K562 (cell line): ENCODE results near the gene SNX27. TPM values are rescaled to one million over a fixed set of nuclear protein-coding genes. Genes with fewer than 3 reads are reported as not detected.

ENCODE experiments used
- ATAC-seq: fragments of 200-7000 bp; cut with Tn5 transposase; 3 replicates; pipeline ENCODE4 v1.9.1; 2020; ENCODE audit warnings: moderate library complexity
- BruUV-seq: library from RNA; stranded (reverse); fragments of 400-500 nt; replicated peaks from 2 replicates; lab custom pipeline; 2021; lab: Mats Ljungman, UMichigan
- CTCF ChIA-PET: fragments of 300-600 bp; formaldehyde crosslinking; extraction: SDS; loops from one replicate; lab custom pipeline; 2021; ENCODE audit warnings: low intra/inter-chr PET ratio; lab: Yijun Ruan, JAX
- POLR2A ChIA-PET: fragments of 300-600, 350-650 bp; sonication (Branson Sonifier 250); formaldehyde crosslinking; extraction: SDS; loops from one replicate; lab custom pipeline; 2021; ENCODE audit warnings: antibody characterized with exemption, inconsistent platforms; lab: Yijun Ruan, JAX
- DNase-seq, 4 experiments: peaks; one replicate each; pipeline versions ENCODE4 v3.0.0 to v3.0.0-alpha.2; 2011 to 2018; ENCODE audit warnings: low spot score in 3 of 4, mixed read lengths in 3 of 4; ENCODE audit errors: extremely low read depth in 1 of 4
- FAIRE-seq: peaks from 2 replicates; lab custom pipeline; 2011; peaks lifted over from hg19 to GRCh38; lab: Jason Lieb, UNC
- H2AFZ ChIP-seq: 2 replicates; pipeline ENCODE4 v1.6.0; 2011; ENCODE audit warnings: low read depth, low read length, control low read depth, inconsistent platforms
- H3K27ac ChIP-seq: fragments of 200-600 bp; 3 replicates; pipeline ENCODE4 v1.8.0; 2011; ENCODE audit warnings: low read depth, mild to moderate bottlenecking, control low read depth, inconsistent platforms, low read length, moderate library complexity, mixed read lengths; ENCODE audit errors: extremely low read depth
- H3K27me3 ChIP-seq, 2 experiments: fragments of 300-600 bp in 1 of 2; 2 replicates in 1 of 2; 3 replicates in 1 of 2; pipeline versions ENCODE4 v1.6.0 to v1.8.0; 2011; ENCODE audit warnings: inconsistent platforms in 2 of 2, low read length in 2 of 2, mild to moderate bottlenecking in 1 of 2, mixed read lengths in 1 of 2, moderate library complexity in 1 of 2; ENCODE audit not compliant: control insufficient read depth in 2 of 2, insufficient read depth in 2 of 2
- H3K36me3 ChIP-seq: fragments of 300-600 bp; 3 replicates; pipeline ENCODE4 v1.8.0; 2011; ENCODE audit warnings: mild to moderate bottlenecking, low read length, inconsistent platforms; ENCODE audit not compliant: control insufficient read depth, insufficient read depth
- H3K4me1 ChIP-seq, 2 experiments: fragments of 200-600 bp in 1 of 2; replicated peaks in 1 of 2; 2 replicates in 1 of 2; 3 replicates in 1 of 2; pipeline versions ENCODE4 v1.5.1 to v1.8.0; 2011; ENCODE audit warnings: inconsistent platforms in 2 of 2, low read length in 2 of 2, mild to moderate bottlenecking in 1 of 2, mixed read lengths in 1 of 2, moderate library complexity in 1 of 2; ENCODE audit not compliant: control insufficient read depth in 2 of 2, insufficient read depth in 2 of 2
- H3K4me2 ChIP-seq: 2 replicates; pipeline ENCODE4 v1.6.1; 2011; ENCODE audit warnings: low read length, control low read depth, inconsistent platforms, mixed read lengths; ENCODE audit not compliant: insufficient read depth
- H3K4me3 ChIP-seq: fragments of 200-600 bp; sonication (generic), shearing (Covaris generic); 2 replicates; pipeline ENCODE4 v1.5.1; 2016; ENCODE audit warnings: control low read depth, inconsistent platforms
- H3K79me2 ChIP-seq: fragments of 200-600 bp; 3 replicates; pipeline ENCODE4 v1.8.0; 2011; ENCODE audit warnings: low read length, inconsistent platforms; ENCODE audit not compliant: control insufficient read depth, insufficient read depth
- H3K9ac ChIP-seq, 2 experiments: 2 replicates each; pipeline versions ENCODE4 v1.6.0 to v1.6.1; 2011; ENCODE audit warnings: low read depth in 2 of 2, low read length in 2 of 2, control low read depth in 1 of 2, inconsistent platforms in 1 of 2, mild to moderate bottlenecking in 1 of 2, mixed read lengths in 1 of 2; ENCODE audit not compliant: insufficient read depth in 1 of 2
- H3K9me1 ChIP-seq: one replicate; pipeline ENCODE4 v1.6.0; 2011; ENCODE audit warnings: inconsistent platforms, mild to moderate bottlenecking, low read length, moderate library complexity; ENCODE audit not compliant: control insufficient read depth, insufficient read depth
- H3K9me3 ChIP-seq: replicated peaks from 2 replicates; pipeline ENCODE4 v1.5.1; 2011; ENCODE audit warnings: low read depth, low read length, inconsistent platforms; ENCODE audit not compliant: control insufficient read depth, insufficient read depth
- H4K20me1 ChIP-seq: replicated peaks from 2 replicates; pipeline ENCODE4 v1.6.1; 2011; ENCODE audit warnings: low read length, inconsistent platforms, mixed read lengths; ENCODE audit not compliant: control insufficient read depth, insufficient read depth
- ATF7 ChIP-seq: fragments of 450-650 bp; IDR thresholded peaks from 2 replicates; pipeline ENCODE4 v1.7.1; 2014; ENCODE audit warnings: mild to moderate bottlenecking, moderate library complexity
- HNRNPL ChIP-seq: fragments of 200-400 bp; formaldehyde crosslinking; IDR thresholded peaks from 2 replicates; pipeline ENCODE4 v1.6.1; 2017; ENCODE audit warnings: low read depth, mild to moderate bottlenecking, low read length
- PURB ChIP-seq: sonication (generic); formaldehyde crosslinking; IDR thresholded peaks from 2 replicates; pipeline ENCODE4 v1.9.0; 2021; ENCODE audit warnings: low read depth, mild to moderate bottlenecking, missing genetic modification reagents
- RBM25 ChIP-seq: fragments of 200-400 bp; formaldehyde crosslinking; IDR thresholded peaks from 2 replicates; pipeline ENCODE4 v1.6.1; 2018; ENCODE audit warnings: low read length, low read depth, moderate library complexity; ENCODE audit not compliant: severe bottlenecking
- WGBS: fragments of 100-300 bp; shearing (Covaris generic); methylation state at CpG from one replicate; pipeline ENCODE4 v1.1.6; 2016; ENCODE audit warnings: low coverage, mixed read lengths; ENCODE audit not compliant: insufficient coverage; ENCODE audit errors: missing lambda C conversion rate; 5-methylcytosine and 5-hydroxymethylcytosine counted together
- in situ Hi-C: fragments of 300-500 bp; cut with MboI; formaldehyde crosslinking; loops from 4 replicates; pipeline ENCODE4 v1.15.0; 2018; ENCODE audit warnings: inconsistent platforms, mixed read lengths
- intact Hi-C: fragments of 100-400 bp; cut with micrococcal nuclease; formaldehyde crosslinking; loops from 2 replicates; pipeline ENCODE4 v1.14.2; 2022
- polyA plus RNA-seq, 8 experiments: library from polyadenylated mRNA; depleted of rRNA in 4 of 8; stranded (reverse) in 5 of 8; unstranded in 3 of 8; fragments of >200 nt; fragmentation: Nextera tagmentation in 2 of 8; fragmentation: Illumina TruSeq in 1 of 8; extraction: Ambion mirVana in 2 of 8; extraction: Trizol in 1 of 8; gene quantifications; 2 replicates each; pipeline versions ENCODE4 v1.2.1 to v1.2.3, GENCODE V29; 2011 to 2014; ENCODE audit warnings: inconsistent platforms in 1 of 8, missing spikeins in 1 of 8
- total RNA-seq, 7 experiments: library from RNA; depleted of rRNA in 6 of 7; stranded (reverse); fragments of >200 nt in 6 of 7; fragmentation: Illumina TruSeq in 2 of 7; extraction: Trizol in 2 of 7; gene quantifications; 2 replicates each; pipeline versions ENCODE4 v1.2.1 to v1.2.3, GENCODE V29; 2011 to 2021; ENCODE audit warnings: low replicate concordance in 1 of 7
- TF ChIP-seq, protein P1 (sequence below): fragments of 450-650 bp; IDR thresholded peaks from 2 replicates; pipeline ENCODE4 v1.7.1; 2018; ENCODE audit warnings: mild to moderate bottlenecking, low read depth; ENCODE audit not compliant: partially characterized antibody

The SNX27 gene
- total and polyA plus RNA-seq, 9 of the 15 experiments (the other 6 are each of a cell fraction or from before 2014, with no cell fraction given): 4.5 to 18.7 (median 10.1) TPM

- WGBS: 0% methylated on average over 4 of the region's 4 CpGs
- no peak for ATAC-seq
Measured at GRCh38 chr1:151729966-151730291, 118.1 kb downstream of the SNX27 start.

More at GRCh38 chr1:151729966-151730291, 118.1 kb downstream of the SNX27 start:
- Histone ChIP-seq H3K9ac (no peak overlapping the region), H3K4me2 (no peak overlapping the region), H3K4me1 (no peaks in the 10 kb centered on the region), H3K9me1 (no peaks in the 10 kb centered on the region), H4K20me1 (no peaks in the 10 kb centered on the region), H2AFZ (no peak overlapping the region), H3K27ac (no peak overlapping the region), H3K36me3 (no peaks in the 10 kb centered on the region), H3K27me3 (peaks cover 63 to 75% of the 10 kb centered on the region in 2 experiments), H3K4me3 (no peak overlapping the region), H3K9me3 (0 out of 2 replicates have a peak, but pooled peaks cover 2% of the 10 kb centered on the region), H3K79me2 (no peaks in the 10 kb centered on the region)
- intact Hi-C loops: loop anchor here (10.0 kb wide), 1 partner anchor 385 kb away; the partner anchor contains the start of gene RFX5
- ChIA-PET CTCF (no interaction called here), POLR2A (interaction anchor here (2.6 kb wide), 1 partner anchor 15 kb away, joined by 7 read pairs; no protein-coding TSS in a partner anchor)
- TF ChIP-seq RBM25: no peak
- TF ChIP-seq, protein P1, sequence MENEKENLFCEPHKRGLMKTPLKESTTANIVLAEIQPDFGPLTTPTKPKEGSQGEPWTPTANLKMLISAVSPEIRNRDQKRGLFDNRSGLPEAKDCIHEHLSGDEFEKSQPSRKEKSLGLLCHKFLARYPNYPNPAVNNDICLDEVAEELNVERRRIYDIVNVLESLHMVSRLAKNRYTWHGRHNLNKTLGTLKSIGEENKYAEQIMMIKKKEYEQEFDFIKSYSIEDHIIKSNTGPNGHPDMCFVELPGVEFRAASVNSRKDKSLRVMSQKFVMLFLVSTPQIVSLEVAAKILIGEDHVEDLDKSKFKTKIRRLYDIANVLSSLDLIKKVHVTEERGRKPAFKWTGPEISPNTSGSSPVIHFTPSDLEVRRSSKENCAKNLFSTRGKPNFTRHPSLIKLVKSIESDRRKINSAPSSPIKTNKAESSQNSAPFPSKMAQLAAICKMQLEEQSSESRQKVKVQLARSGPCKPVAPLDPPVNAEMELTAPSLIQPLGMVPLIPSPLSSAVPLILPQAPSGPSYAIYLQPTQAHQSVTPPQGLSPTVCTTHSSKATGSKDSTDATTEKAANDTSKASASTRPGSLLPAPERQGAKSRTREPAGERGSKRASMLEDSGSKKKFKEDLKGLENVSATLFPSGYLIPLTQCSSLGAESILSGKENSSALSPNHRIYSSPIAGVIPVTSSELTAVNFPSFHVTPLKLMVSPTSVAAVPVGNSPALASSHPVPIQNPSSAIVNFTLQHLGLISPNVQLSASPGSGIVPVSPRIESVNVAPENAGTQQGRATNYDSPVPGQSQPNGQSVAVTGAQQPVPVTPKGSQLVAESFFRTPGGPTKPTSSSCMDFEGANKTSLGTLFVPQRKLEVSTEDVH: no peak
- TF ChIP-seq PURB (CRISPR knock-in tag): no peak
- no peak for TF ChIP-seq ATF7
- no peak for TF ChIP-seq HNRNPL
- no peak for FAIRE-seq
- no peak for DNase-seq
- BruUV-seq: no TSS peak
- in situ Hi-C loops: loop anchor here (10.0 kb wide), 1 partner anchor 285 kb away; no protein-coding TSS in a partner anchor
